ENCODE measurements around the gene ALMS1. TPM values are rescaled to one million over a fixed set of nuclear protein-coding genes. Genes with fewer than 3 reads are reported as not detected.

ALMS1 gene
- total and polyA plus RNA-seq, 2 of the 8 experiments (the other 6 are each of a cell fraction or from before 2014, with no cell fraction given): 21.8 to 45.6 TPM

- TF ChIP-seq RXRA (IDR thresholded peaks at IDR 0.05; ENCODE audit: insufficient read depth, low read depth, low read length): no peak
- no peak for TF ChIP-seq JUND (IDR thresholded peaks at IDR 0.05; ENCODE audit: low read length)
- no peak for TF ChIP-seq NANOG (IDR thresholded peaks at IDR 0.05; ENCODE audit: insufficient read depth, low read depth, low read length, poor library complexity, severe bottlenecking)
- TF ChIP-seq SP1 (IDR thresholded peaks at IDR 0.05; ENCODE audit: low read depth, low read length): no peak
- no peak for TF ChIP-seq TAF7 (optimal IDR thresholded peaks at IDR 0.05; ENCODE audit: borderline replicate concordance, low read depth, low read length)
- no peak for TF ChIP-seq KDM4A (IDR thresholded peaks at IDR 0.05; ENCODE audit: low read depth, low read length, severe bottlenecking)
- TF ChIP-seq POLR2A (IDR thresholded peaks at IDR 0.05; ENCODE audit: control extremely low read depth in 1 of 2, low read depth in 2 of 2, low read length in 2 of 2): no peak
- no peak for TF ChIP-seq BACH1 (IDR thresholded peaks at IDR 0.05; ENCODE audit: low read length)
- no peak for TF ChIP-seq SP2 (IDR thresholded peaks at IDR 0.05; ENCODE audit: low read length)
These were observed 40.5 kb downstream of the ALMS1 start (continued) for GRCh38 chr2:73426176-73426575.
